ENCODE data around the gene RELCH.

Gene RELCH

GRCh38 chr18:62242955-62243354 is 55.9 kb downstream of the RELCH start:
- Histone ChIP-seq H3K4me3 (IDR thresholded peaks at IDR 0.05; ENCODE audit: insufficient read depth, low read depth, low read length) (no peak overlapping the region), H3K4me1 (ENCODE audit: low read depth, poor library complexity, severe bottlenecking) (no peaks in the 10 kb centered on the region), H3K27me3 (ENCODE audit: insufficient read depth, low read depth) (no peaks in the 10 kb centered on the region), H4K20me1 (ENCODE audit: insufficient read depth) (no peaks in the 10 kb centered on the region), H3K79me2 (ENCODE audit: insufficient read depth, low read depth) (no peaks in the 10 kb centered on the region), H3K4me2 (no peak overlapping the region), H2AFZ (ENCODE audit: low read depth) (no peak overlapping the region), H3K27ac (no peak overlapping the region), H3K9ac (no peak overlapping the region), H3K36me3 (ENCODE audit: insufficient read depth) (no peaks in the 10 kb centered on the region)
- no peak for TF ChIP-seq CTCF (conservative IDR thresholded peaks at IDR 0.05; ENCODE audit: low read depth, low read length)

GRCh38 chr18:62245177-62245576 is 58.1 kb downstream of the RELCH start:
- no peaks in the 10 kb centered on the region for H4K20me1 ChIP-seq (ENCODE audit: insufficient read depth)
- H3K27ac ChIP-seq, result no peak overlapping the region
- no peaks in the 10 kb centered on the region for H3K27me3 ChIP-seq (ENCODE audit: insufficient read depth, low read depth)
- H2AFZ ChIP-seq (ENCODE audit: low read depth), result no peak overlapping the region
- no peak overlapping the region for H3K9ac ChIP-seq
- H3K79me2 ChIP-seq (ENCODE audit: insufficient read depth, low read depth), result no peaks in the 10 kb centered on the region
- H3K36me3 ChIP-seq (ENCODE audit: insufficient read depth), result no peaks in the 10 kb centered on the region
- no peak overlapping the region for H3K4me2 ChIP-seq
- H3K4me3 ChIP-seq (IDR thresholded peaks at IDR 0.05; ENCODE audit: insufficient read depth, low read depth, low read length), result no peak overlapping the region
- H3K4me1 ChIP-seq (ENCODE audit: low read depth, poor library complexity, severe bottlenecking), result no peaks in the 10 kb centered on the region
- no peak for TF ChIP-seq CTCF (conservative IDR thresholded peaks at IDR 0.05; ENCODE audit: low read depth, low read length)

DNA sequence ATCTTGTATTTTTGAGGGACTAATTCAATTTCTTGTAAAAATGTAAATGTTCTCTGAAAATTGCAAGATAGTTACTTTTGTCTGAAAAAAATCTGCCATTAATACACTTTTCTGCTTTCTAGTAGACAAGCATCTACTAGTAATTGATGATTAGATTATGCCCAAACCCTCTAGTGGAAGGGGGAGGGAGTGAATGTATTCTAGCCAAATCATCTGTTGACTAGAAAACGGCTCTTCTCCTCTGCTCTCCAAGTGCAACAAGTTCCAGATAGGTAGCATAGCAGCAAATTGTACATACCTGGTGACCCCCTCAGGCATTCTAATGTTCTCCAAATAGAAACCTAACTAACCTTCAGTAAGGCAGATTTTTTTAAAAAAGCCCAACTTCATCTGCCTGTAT is 58.6 kb downstream of the RELCH start:
- Histone ChIP-seq H3K27me3 (ENCODE audit: insufficient read depth, low read depth) (no peaks in the 10 kb centered on the region), H3K27ac (no peak overlapping the region), H3K4me2 (no peak overlapping the region), H3K9ac (no peak overlapping the region), H2AFZ (ENCODE audit: low read depth) (no peak overlapping the region), H4K20me1 (ENCODE audit: insufficient read depth) (no peaks in the 10 kb centered on the region), H3K36me3 (ENCODE audit: insufficient read depth) (no peaks in the 10 kb centered on the region), H3K79me2 (ENCODE audit: insufficient read depth, low read depth) (no peaks in the 10 kb centered on the region), H3K4me1 (ENCODE audit: low read depth, poor library complexity, severe bottlenecking) (no peaks in the 10 kb centered on the region), H3K4me3 (IDR thresholded peaks at IDR 0.05; ENCODE audit: insufficient read depth, low read depth, low read length) (no peak overlapping the region)
- TF ChIP-seq CTCF (conservative IDR thresholded peaks at IDR 0.05; ENCODE audit: low read depth, low read length), result peak; percentile 43

DNA sequence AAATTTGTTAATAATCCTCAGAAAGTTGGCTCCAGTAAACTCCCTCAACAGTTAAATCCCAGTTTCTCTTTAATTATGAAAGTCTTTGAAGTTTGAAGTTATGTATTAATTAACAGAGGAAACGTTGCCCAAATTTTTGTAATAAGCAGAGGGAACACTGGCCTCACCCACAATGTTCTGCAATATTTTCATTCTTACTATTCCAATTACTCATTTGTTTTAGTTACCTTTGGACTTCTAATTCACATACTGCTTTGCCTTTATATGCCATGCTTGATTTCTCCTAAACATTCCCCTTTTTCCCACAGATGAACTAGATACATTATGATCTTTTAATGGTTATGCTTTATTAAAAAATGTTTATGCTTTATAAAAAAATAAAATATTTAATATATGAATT is 61.3 kb downstream of the RELCH start:
- Histone ChIP-seq H3K36me3 (ENCODE audit: insufficient read depth) (no peaks in the 10 kb centered on the region), H3K4me2 (no peak overlapping the region)

More for the DNA sequence above, 61.3 kb downstream of the RELCH start:
- Histone ChIP-seq H3K9ac (no peak overlapping the region), H4K20me1 (ENCODE audit: insufficient read depth) (no peaks in the 10 kb centered on the region), H3K27me3 (ENCODE audit: insufficient read depth, low read depth) (no peaks in the 10 kb centered on the region), H3K79me2 (ENCODE audit: insufficient read depth, low read depth) (no peaks in the 10 kb centered on the region), H2AFZ (ENCODE audit: low read depth) (no peak overlapping the region), H3K4me1 (ENCODE audit: low read depth, poor library complexity, severe bottlenecking) (no peaks in the 10 kb centered on the region), H3K4me3 (IDR thresholded peaks at IDR 0.05; ENCODE audit: insufficient read depth, low read depth, low read length) (no peak overlapping the region), H3K27ac (no peak overlapping the region)
- no peak for TF ChIP-seq CTCF (conservative IDR thresholded peaks at IDR 0.05; ENCODE audit: low read depth, low read length)

Data from KMS-11 (cell line).